ENCODE results near the gene DUSP8.

DUSP8 gene

GRCh38 chr11:1567052-1567720, 4.9 kb downstream of the DUSP8 start:
- no peaks in the 10 kb centered on the region for H3K9me3 ChIP-seq (ENCODE audit: low read length)
- peaks cover 60% of the 10 kb centered on the region for H3K27me3 ChIP-seq (ENCODE audit: insufficient read depth, low read length)
- H2AFZ ChIP-seq (ENCODE audit: low read depth, low read length): no peak overlapping the region
- no peaks in the 10 kb centered on the region for H3K36me3 ChIP-seq (ENCODE audit: insufficient read depth, low read length)
- peaks cover 42% of the 10 kb centered on the region for H3K4me1 ChIP-seq (ENCODE audit: insufficient read depth, low read length)
- H3K4me3 ChIP-seq (ENCODE audit: low read length): no peak overlapping the region

GRCh38 chr11:1566381-1567051, 5.6 kb downstream of the DUSP8 start:
- no peaks in the 10 kb centered on the region for H3K36me3 ChIP-seq (ENCODE audit: insufficient read depth, low read length)
- no peak overlapping the region for H2AFZ ChIP-seq (ENCODE audit: low read depth, low read length)
- peaks cover 42% of the 10 kb centered on the region for H3K4me1 ChIP-seq (ENCODE audit: insufficient read depth, low read length)
- peaks cover 63% of the 10 kb centered on the region for H3K27me3 ChIP-seq (ENCODE audit: insufficient read depth, low read length)
- no peaks in the 10 kb centered on the region for H3K9me3 ChIP-seq (ENCODE audit: low read length)
- no peak overlapping the region for H3K4me3 ChIP-seq (ENCODE audit: low read length)

- Histone ChIP-seq H3K4me1 (ENCODE audit: insufficient read depth, low read length) (peaks cover 39% of the 10 kb centered on the region), H2AFZ (ENCODE audit: low read depth, low read length) (no peak overlapping the region), H3K9me3 (ENCODE audit: low read length) (no peaks in the 10 kb centered on the region), H3K27me3 (ENCODE audit: insufficient read depth, low read length) (peaks cover 62% of the 10 kb centered on the region), H3K4me3 (ENCODE audit: low read length) (no peak overlapping the region), H3K36me3 (ENCODE audit: insufficient read depth, low read length) (no peaks in the 10 kb centered on the region)
These were observed 6.2 kb downstream of the DUSP8 start for GRCh38 chr11:1565904-1566247.

GRCh38 chr11:1565173-1565903, 6.7 kb downstream of the DUSP8 start:
- Histone ChIP-seq H3K4me1 (ENCODE audit: insufficient read depth, low read length) (peaks cover 35% of the 10 kb centered on the region), H3K9me3 (ENCODE audit: low read length) (no peaks in the 10 kb centered on the region), H3K27me3 (ENCODE audit: insufficient read depth, low read length) (peaks cover 63% of the 10 kb centered on the region), H2AFZ (ENCODE audit: low read depth, low read length) (no peak overlapping the region), H3K36me3 (ENCODE audit: insufficient read depth, low read length) (no peaks in the 10 kb centered on the region), H3K4me3 (ENCODE audit: low read length) (no peak overlapping the region)

GRCh38 chr11:1564535-1565172, 7.4 kb downstream of the DUSP8 start:
- Histone ChIP-seq H3K36me3 (ENCODE audit: insufficient read depth, low read length) (no peaks in the 10 kb centered on the region), H3K9me3 (ENCODE audit: low read length) (no peaks in the 10 kb centered on the region), H3K4me1 (ENCODE audit: insufficient read depth, low read length) (peaks cover 31% of the 10 kb centered on the region), H3K4me3 (ENCODE audit: low read length) (no peak overlapping the region), H3K27me3 (ENCODE audit: insufficient read depth, low read length) (peaks cover 60% of the 10 kb centered on the region), H2AFZ (ENCODE audit: low read depth, low read length) (no peak overlapping the region)

GRCh38 chr11:1563697-1564534, 8.2 kb downstream of the DUSP8 start:
- no peaks in the 10 kb centered on the region for H3K36me3 ChIP-seq (ENCODE audit: insufficient read depth, low read length)
- H3K4me1 ChIP-seq (ENCODE audit: insufficient read depth, low read length): peaks cover 29% of the 10 kb centered on the region
- H2AFZ ChIP-seq (ENCODE audit: low read depth, low read length): no peak overlapping the region
- H3K4me3 ChIP-seq (ENCODE audit: low read length): no peak overlapping the region
- peaks cover 59% of the 10 kb centered on the region for H3K27me3 ChIP-seq (ENCODE audit: insufficient read depth, low read length)
- no peaks in the 10 kb centered on the region for H3K9me3 ChIP-seq (ENCODE audit: low read length)

GRCh38 chr11:1563149-1563638, 8.9 kb downstream of the DUSP8 start:
- Histone ChIP-seq H3K27me3 (ENCODE audit: insufficient read depth, low read length) (peaks cover 59% of the 10 kb centered on the region), H3K36me3 (ENCODE audit: insufficient read depth, low read length) (no peaks in the 10 kb centered on the region), H3K4me1 (ENCODE audit: insufficient read depth, low read length) (peaks cover 22% of the 10 kb centered on the region), H2AFZ (ENCODE audit: low read depth, low read length) (no peak overlapping the region), H3K9me3 (ENCODE audit: low read length) (no peaks in the 10 kb centered on the region), H3K4me3 (ENCODE audit: low read length) (no peak overlapping the region)

GRCh38 chr11:1562469-1563148, 9.5 kb downstream of the DUSP8 start:
- peaks cover 16% of the 10 kb centered on the region for H3K4me1 ChIP-seq (ENCODE audit: insufficient read depth, low read length)
- no peak overlapping the region for H3K4me3 ChIP-seq (ENCODE audit: low read length)
- no peaks in the 10 kb centered on the region for H3K9me3 ChIP-seq (ENCODE audit: low read length)
- no peaks in the 10 kb centered on the region for H3K36me3 ChIP-seq (ENCODE audit: insufficient read depth, low read length)
- H3K27me3 ChIP-seq (ENCODE audit: insufficient read depth, low read length): peaks cover 62% of the 10 kb centered on the region
- no peak overlapping the region for H2AFZ ChIP-seq (ENCODE audit: low read depth, low read length)

GRCh38 chr11:1561955-1562354, 10.1 kb downstream of the DUSP8 start:
- Histone ChIP-seq H3K27me3 (ENCODE audit: insufficient read depth, low read length) (peaks cover 57% of the 10 kb centered on the region), H3K4me3 (ENCODE audit: low read length) (no peak overlapping the region), H3K36me3 (ENCODE audit: insufficient read depth, low read length) (no peaks in the 10 kb centered on the region), H3K4me1 (ENCODE audit: insufficient read depth, low read length) (peaks cover 12% of the 10 kb centered on the region), H2AFZ (ENCODE audit: low read depth, low read length) (no peak overlapping the region), H3K9me3 (ENCODE audit: low read length) (no peaks in the 10 kb centered on the region)

- Histone ChIP-seq H3K27me3 (ENCODE audit: insufficient read depth, low read length) (peaks cover 52% of the 10 kb centered on the region), H3K4me3 (ENCODE audit: low read length) (no peak overlapping the region)
These were observed 10.8 kb downstream of the DUSP8 start for GRCh38 chr11:1561266-1561665.

GRCh38 chr11:1560649-1561251, 11.3 kb downstream of the DUSP8 start:
- no peak overlapping the region for H2AFZ ChIP-seq (ENCODE audit: low read depth, low read length)
- H3K9me3 ChIP-seq (ENCODE audit: low read length): no peaks in the 10 kb centered on the region
- no peaks in the 10 kb centered on the region for H3K36me3 ChIP-seq (ENCODE audit: insufficient read depth, low read length)
- H3K4me1 ChIP-seq (ENCODE audit: insufficient read depth, low read length): peaks cover 12% of the 10 kb centered on the region
- no peak overlapping the region for H3K4me3 ChIP-seq (ENCODE audit: low read length)
- peaks cover 48% of the 10 kb centered on the region for H3K27me3 ChIP-seq (ENCODE audit: insufficient read depth, low read length)

More at GRCh38 chr11:1561266-1561665, 10.8 kb downstream of the DUSP8 start:
- Histone ChIP-seq H2AFZ (ENCODE audit: low read depth, low read length) (no peak overlapping the region), H3K36me3 (ENCODE audit: insufficient read depth, low read length) (no peaks in the 10 kb centered on the region), H3K4me1 (ENCODE audit: insufficient read depth, low read length) (peaks cover 12% of the 10 kb centered on the region), H3K9me3 (ENCODE audit: low read length) (no peaks in the 10 kb centered on the region)

Data from neuron (in vitro differentiated cells).